Stimulated activated naive CD8-positive, alpha-beta T cell treated with anti-CD3 and anti-CD28 coated beads, Interleukin-15, amount 100 ng/mL, for 72 hours (primary cell): ENCODE data around the gene TJP1.

Experiments
- ATAC-seq: fragments of 150-1000 bp; cut with Tn5 transposase; 2 replicates; pipeline ENCODE4 v1.10.0; 2021; ENCODE audit warnings: mild to moderate bottlenecking, moderate library complexity
- DNase-seq, 2 donors: peaks; one replicate each; pipeline ENCODE4 v3.0.0; 2021 to 2022
- H3K27ac Mint-ChIP-seq, 2 donors: one replicate each; pipeline ENCODE4 v1.8.0; 2022; ENCODE audit warnings: mild to moderate bottlenecking in 2 of 2, mixed read lengths in 2 of 2, moderate library complexity in 2 of 2
- H3K27me3 Mint-ChIP-seq: one replicate; pipeline ENCODE4 v1.8.0; 2022; ENCODE audit warnings: mixed read lengths
- H3K4me1 Mint-ChIP-seq: one replicate; pipeline ENCODE4 v1.8.0; 2022; ENCODE audit warnings: mild to moderate bottlenecking, mixed read lengths
- H3K4me3 Mint-ChIP-seq, 2 donors: one replicate each; pipeline ENCODE4 v1.8.0; 2022; ENCODE audit warnings: mild to moderate bottlenecking in 2 of 2, mixed read lengths in 2 of 2, moderate library complexity in 1 of 2
- H3K9me3 Mint-ChIP-seq, 2 donors: one replicate each; pipeline ENCODE4 v1.8.0; 2022; ENCODE audit warnings: mixed read lengths in 2 of 2

Gene TJP1

DNA sequence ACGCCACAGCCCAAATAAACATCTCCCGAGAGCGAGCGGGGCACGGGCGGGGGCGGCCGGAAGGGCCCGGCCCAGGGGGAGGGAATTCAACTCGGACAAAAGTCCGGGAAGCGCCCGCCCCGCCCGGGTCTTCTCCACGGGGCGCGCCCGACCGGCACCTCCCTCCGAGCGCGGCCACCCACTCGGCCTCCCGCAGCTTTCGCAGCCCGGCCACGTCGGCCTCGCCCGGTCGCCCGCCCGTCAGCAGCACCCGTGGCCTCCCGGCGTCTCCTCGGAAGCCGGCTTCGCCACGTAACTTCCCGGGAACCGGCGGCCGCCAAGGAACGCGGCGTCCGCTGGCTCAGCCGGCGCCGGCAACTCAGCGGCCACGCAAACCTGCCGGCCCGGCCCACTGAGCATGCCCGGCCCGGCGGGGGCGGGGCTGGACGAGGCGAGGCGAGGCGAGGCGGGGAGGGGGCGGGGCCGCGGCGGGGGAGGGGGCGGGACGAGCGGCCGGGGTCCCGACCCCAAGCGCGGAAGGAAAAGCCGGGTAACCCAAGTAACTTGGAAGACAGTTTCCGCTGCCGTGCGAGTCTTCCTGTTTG, at the start of gene TJP1:
TSS of gene TJP1 (minus strand) at position 369 of the 584 bp plus-strand sequence. CDS start 440 bp downstream, outside the sequence.
- H3K4me3 Mint-ChIP-seq: peak within 1 kb of the TSS; percentile 39 to 48
- peaks cover 4% of the 10 kb centered on the region in 2 donors for H3K9me3 Mint-ChIP-seq
- peaks cover 62% of the 10 kb centered on the region for H3K27me3 Mint-ChIP-seq
- DNase-seq (no peak), ATAC-seq (peak; percentile 40)
- H3K27ac Mint-ChIP-seq: no peak within 1 kb of the TSS
- H3K4me1 Mint-ChIP-seq: peaks cover 14% of the 10 kb centered on the region

DNA sequence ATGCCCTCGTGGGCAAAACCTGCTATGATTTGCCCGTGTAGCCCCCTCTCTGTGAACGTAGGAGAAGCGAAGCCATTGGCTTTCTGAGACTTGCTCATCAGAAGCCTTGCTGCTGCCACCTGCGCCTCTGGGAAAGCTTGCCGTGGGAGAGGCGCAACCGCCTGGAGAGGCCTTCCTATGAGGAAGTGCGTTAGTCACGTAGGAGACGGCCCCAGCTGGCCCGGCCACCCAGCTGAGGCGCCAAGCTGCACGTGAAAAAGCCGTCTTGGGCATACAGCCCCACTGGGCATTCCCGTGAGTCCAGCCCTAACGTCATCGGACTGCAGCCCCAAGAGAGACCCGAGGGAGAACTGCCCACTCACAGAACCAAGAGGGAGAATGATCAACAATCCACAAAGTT, 49.1 kb upstream of the TJP1 start:
- Mint-ChIP-seq H3K27ac (no peak overlapping the region), H3K4me3 (no peak overlapping the region), H3K9me3 (no peaks in the 10 kb centered on the region), H3K27me3 (peaks cover 21% of the 10 kb centered on the region), H3K4me1 (no peaks in the 10 kb centered on the region)
- no peak for ATAC-seq
- no peak for DNase-seq

DNA sequence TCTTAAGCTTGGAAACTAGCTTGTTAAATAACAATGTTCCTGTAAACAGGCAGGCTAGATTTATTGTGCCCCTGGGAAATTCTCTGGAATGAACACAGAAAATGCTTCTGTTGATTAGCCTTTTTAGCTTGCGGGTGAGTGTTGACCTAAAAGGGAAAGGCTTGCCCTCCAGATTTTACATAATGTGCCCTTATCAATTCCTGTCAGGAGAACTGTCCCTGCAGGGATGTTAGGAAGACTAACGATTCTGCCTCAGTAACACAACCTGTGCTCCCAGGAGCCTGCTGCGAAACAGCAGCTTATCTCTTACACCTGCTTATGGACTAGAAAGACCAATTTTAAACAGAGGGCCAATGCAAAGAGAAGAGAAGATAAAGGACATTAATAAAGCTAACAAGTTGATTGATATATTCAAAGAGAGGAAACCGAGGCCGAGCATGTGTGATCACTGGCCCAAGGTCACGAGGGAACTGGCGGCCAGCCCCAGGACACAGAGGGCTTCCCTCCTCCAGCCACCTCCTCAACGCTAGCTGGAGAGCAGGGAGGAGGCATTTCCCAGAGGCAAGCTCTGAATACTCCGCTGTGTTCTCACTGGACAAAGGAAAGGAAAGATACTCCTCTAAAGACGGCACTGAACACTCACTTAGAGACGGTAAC, 48.4 kb upstream of the TJP1 start:
- no peaks in the 10 kb centered on the region for H3K4me1 Mint-ChIP-seq
- H3K4me3 Mint-ChIP-seq: no peak overlapping the region
- H3K9me3 Mint-ChIP-seq: no peaks in the 10 kb centered on the region
- H3K27me3 Mint-ChIP-seq: peaks cover 29% of the 10 kb centered on the region
- no peak overlapping the region for H3K27ac Mint-ChIP-seq
- DNase-seq: no peak
- no peak for ATAC-seq

DNA sequence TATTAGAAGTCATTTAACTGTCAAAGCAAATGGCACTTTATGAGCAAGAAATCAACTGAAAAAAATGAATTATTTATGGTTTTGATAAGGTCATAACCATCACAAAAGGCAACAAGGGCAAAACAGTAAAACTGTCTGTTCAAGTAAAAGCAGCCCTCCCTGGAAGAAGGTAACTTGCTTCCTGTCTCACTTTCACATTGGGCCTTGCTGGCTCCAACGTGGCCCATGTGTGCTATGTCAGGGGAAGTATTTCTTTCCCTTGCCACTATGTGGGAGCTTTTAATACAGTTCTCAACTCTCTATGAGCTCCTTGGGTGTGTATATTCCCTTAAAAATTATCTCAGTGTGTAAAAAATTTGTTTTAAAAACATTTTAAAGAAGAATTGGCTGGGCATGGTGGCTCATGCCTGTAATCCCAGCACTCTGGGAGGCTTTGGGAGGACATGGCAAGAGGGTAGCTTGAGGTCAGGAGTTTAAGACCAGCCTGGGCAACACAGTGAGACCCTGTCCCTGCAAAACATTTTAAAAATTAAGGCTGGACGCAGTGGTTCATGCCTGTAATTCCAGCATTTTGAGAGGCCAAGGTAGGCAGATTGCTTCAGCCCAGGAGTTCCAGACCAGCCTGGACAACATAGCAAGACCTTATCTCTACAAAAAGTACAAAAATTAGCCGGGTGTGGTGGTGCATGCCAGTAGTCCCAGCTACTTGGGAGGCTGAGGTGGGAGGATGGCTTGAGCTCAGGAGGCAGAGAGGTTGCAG, 45.2 kb upstream of the TJP1 start:
- Mint-ChIP-seq H3K27ac (no peak overlapping the region), H3K4me1 (no peaks in the 10 kb centered on the region), H3K27me3 (peaks cover 43% of the 10 kb centered on the region), H3K9me3 (no peaks in the 10 kb centered on the region), H3K4me3 (no peak overlapping the region)
- DNase-seq (no peak), ATAC-seq (no peak)

DNA sequence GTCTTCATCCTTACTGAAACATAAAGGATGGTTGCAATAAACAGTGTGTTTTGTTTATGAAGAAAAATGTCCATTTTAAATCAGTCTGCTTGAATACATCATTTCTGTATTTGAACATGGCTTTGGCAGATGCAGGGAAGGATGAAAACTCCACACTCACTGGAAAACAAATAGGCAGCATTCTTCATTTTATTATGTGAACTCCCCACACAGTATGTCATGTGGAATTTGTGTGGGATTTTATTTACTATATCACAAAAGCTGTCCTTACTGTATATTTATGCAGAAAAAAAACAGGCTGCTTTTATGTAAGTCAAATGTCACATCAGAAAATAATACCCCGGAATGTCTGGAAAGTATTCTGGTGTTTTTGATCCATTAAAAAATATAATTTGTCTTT, 44.1 kb upstream of the TJP1 start:
- DNase-seq (no peak), ATAC-seq (no peak)
- H3K4me3 Mint-ChIP-seq: no peak overlapping the region
- H3K27me3 Mint-ChIP-seq: peaks cover 45% of the 10 kb centered on the region
- H3K4me1 Mint-ChIP-seq: no peaks in the 10 kb centered on the region
- H3K9me3 Mint-ChIP-seq: no peaks in the 10 kb centered on the region
- no peak overlapping the region for H3K27ac Mint-ChIP-seq

DNA sequence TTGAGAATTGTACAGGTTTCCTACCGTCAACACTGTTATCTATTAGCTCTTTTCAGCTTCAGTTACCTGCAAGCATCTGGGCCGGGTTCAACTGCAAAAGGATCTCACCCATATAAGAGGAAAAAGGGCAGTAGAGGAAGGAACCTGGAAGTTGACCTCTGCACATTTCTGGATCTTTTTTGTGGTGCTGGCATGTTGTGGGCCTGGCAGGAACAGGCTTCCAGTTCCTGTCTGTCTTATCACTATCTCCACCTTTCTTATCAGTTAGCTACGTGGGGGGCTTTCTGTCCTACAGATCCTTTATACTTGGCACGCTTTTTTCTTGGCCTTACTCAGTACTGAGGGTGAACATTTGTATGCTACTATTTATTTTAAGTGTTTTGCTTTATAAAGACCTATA, 42.2 kb upstream of the TJP1 start:
- H3K27me3 Mint-ChIP-seq: peaks cover 47% of the 10 kb centered on the region
- H3K27ac Mint-ChIP-seq: no peak overlapping the region
- ATAC-seq (no peak), DNase-seq (no peak)
- H3K9me3 Mint-ChIP-seq: no peaks in the 10 kb centered on the region
- no peaks in the 10 kb centered on the region for H3K4me1 Mint-ChIP-seq
- H3K4me3 Mint-ChIP-seq: no peak overlapping the region

DNA sequence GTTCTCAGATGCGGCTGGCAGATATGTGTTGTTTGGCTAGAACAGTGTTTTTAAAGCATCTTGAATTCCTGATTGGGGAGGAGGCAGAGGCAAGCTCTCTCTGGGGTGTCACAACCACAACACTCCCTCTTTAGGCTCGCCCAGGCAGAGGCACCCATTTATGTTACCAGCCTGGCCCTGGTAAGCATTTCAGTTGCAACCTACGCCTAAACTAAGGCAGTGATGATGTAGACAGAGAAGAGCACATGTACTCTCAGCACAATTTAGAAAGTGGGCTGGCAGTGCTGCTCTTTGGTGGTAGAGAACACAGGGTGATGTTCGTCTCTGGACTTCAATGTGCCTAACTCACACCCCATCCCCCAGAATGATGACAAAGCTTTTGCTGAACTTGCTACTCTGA, 41.2 kb upstream of the TJP1 start:
- no peaks in the 10 kb centered on the region for H3K4me1 Mint-ChIP-seq
- no peak for ATAC-seq
- no peak overlapping the region for H3K27ac Mint-ChIP-seq
- peaks cover 47% of the 10 kb centered on the region for H3K27me3 Mint-ChIP-seq
- no peak overlapping the region for H3K4me3 Mint-ChIP-seq
- no peak for DNase-seq
- H3K9me3 Mint-ChIP-seq: no peaks in the 10 kb centered on the region

DNA sequence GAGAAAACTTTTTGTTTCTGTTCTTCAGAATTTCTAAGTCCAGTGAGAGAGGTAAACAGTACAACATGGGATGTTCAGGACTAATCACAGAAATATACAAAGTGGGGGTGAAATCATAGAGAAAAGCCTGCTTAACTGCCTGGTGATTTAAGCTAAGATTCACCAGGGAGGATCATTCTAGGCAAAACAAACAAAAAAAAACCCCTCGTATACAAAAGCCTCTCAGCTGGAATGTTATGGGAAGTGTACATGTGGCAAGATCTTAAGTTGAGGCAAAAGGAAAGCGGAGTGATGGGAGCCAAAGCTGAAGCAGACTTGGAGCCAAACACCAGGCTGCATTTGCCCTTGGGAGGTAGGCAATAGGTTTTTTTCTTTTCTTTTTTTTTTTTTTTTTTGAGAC, 40.0 kb upstream of the TJP1 start:
- Mint-ChIP-seq H3K27ac (no peak overlapping the region), H3K4me1 (no peaks in the 10 kb centered on the region), H3K9me3 (no peaks in the 10 kb centered on the region), H3K4me3 (no peak overlapping the region), H3K27me3 (peaks cover 47% of the 10 kb centered on the region)
- no peak for ATAC-seq
- no peak for DNase-seq

DNA sequence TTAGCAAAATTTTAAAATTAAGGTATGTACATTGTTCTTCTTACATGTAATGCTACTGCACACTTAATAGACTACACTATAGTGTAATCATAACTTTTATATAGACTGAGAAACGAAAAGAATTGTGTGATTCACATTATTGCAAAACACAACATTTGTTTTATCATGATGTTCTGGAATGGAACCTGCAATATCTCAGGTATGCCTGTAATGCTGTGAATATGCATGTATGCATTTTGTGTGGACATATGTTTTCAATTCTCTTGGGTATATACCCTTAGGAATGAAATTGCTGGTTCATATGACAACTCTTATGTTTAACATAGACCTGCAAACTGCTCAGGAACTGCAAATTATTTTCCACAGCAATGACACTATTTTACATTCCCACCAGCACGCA, 38.6 kb upstream of the TJP1 start:
- H3K27me3 Mint-ChIP-seq: peaks cover 40% of the 10 kb centered on the region
- no peak overlapping the region for H3K4me3 Mint-ChIP-seq

DNA sequence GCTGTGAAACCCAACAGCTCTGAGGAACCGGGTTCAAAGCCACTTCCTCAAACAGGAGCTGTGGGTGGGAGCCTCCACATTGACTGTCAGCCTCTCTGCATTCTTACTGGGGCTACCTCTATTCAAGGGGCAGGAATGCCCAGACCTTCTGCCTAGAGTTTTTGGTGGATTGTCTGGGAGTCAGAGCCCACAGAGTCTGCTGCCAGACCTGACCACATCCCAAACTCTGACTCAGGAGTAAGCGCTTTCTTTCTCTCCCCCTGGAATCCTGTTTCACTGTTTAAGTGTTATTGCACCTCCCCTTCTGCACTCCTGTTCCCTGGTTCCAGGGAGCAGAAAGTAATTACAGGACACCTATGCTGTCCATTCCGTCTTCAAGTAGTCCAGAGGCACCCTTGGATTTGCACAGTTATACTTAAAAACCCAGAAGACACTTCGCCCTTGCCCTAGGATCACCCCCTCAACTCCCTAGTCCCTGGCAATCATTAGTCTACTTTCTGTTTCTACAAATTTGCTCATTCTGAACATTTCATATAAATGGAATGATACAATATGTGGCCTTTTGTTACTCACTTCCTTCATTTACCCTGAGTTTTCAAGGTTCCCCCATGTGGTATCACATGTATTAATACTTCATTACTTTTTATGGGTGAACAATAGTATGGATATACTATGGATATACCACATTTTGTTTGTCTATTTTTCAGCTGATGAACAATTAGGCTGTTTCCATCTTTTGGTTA, 37.9 kb upstream of the TJP1 start:
- no peak for DNase-seq

More for the DNA sequence above, 38.6 kb upstream of the TJP1 start:
- DNase-seq: no peak
- no peaks in the 10 kb centered on the region for H3K4me1 Mint-ChIP-seq
- H3K27ac Mint-ChIP-seq: no peak overlapping the region
- H3K9me3 Mint-ChIP-seq: peaks cover 0 to 5% of the 10 kb centered on the region in 2 donors
- no peak for ATAC-seq

DNA sequence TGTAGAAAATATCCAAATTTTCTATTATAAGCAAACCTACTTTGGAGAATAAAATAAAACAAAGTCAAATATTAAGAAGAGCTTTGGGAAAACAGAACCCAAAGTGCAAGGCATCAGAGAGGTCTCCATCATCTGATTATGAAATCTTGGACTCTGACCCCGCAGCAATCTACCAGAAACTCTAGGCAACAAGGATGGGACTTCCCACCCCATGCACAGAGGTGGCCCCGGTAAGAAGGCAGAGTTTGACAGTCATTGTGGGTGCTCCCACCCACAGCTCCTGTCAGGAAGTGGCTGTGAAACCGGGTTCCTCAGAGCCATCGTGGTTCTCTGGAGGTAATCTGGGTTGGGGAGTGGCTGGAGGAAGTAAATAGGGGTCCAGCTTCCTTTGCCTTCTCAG, 37.0 kb upstream of the TJP1 start:
- Mint-ChIP-seq H3K27ac (no peak overlapping the region), H3K9me3 (peaks cover 0 to 5% of the 10 kb centered on the region in 2 donors), H3K4me3 (no peak overlapping the region), H3K4me1 (no peaks in the 10 kb centered on the region), H3K27me3 (peaks cover 33% of the 10 kb centered on the region)
- ATAC-seq (no peak), DNase-seq (no peak)

More for the DNA sequence above, 37.9 kb upstream of the TJP1 start:
- H3K27me3 Mint-ChIP-seq: peaks cover 33% of the 10 kb centered on the region
- H3K9me3 Mint-ChIP-seq: peaks cover 0 to 5% of the 10 kb centered on the region in 2 donors
- ATAC-seq: no peak
- no peaks in the 10 kb centered on the region for H3K4me1 Mint-ChIP-seq
- no peak overlapping the region for H3K4me3 Mint-ChIP-seq
- peak overlapping the region in 1 of 2 donors; percentile 36 for H3K27ac Mint-ChIP-seq

DNA sequence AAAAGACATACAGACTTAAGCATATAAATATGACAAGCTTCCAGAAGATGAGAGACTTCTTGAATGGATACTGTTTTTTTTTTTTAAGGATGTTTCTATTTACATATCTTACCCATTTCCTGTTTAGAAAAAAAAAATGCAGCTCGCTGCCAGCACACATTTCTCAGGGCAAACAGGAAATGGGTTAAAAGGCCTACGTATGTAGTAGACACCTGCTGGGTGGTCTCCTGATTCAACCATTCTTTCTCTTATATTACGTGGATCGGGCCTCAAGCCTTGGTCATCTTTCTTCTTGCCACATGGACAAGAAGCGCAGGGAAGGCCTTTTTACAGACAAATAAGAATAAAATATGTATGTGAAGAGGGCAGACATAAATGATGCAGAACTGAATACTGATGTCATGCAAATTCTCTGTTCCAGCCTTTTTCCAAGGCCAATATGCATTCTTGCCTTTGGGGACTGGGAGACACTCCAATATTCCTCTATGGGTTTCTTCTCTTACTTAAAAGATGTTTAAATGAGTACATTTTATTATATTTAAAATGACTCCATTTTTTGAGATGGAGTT, 35.0 kb upstream of the TJP1 start:
- no peaks in the 10 kb centered on the region for H3K4me1 Mint-ChIP-seq
- DNase-seq: no peak
- no peak overlapping the region for H3K27ac Mint-ChIP-seq
- H3K4me3 Mint-ChIP-seq: no peak overlapping the region
- peaks cover 23% of the 10 kb centered on the region for H3K27me3 Mint-ChIP-seq
- peaks cover 0 to 5% of the 10 kb centered on the region in 2 donors for H3K9me3 Mint-ChIP-seq
- ATAC-seq: no peak

DNA sequence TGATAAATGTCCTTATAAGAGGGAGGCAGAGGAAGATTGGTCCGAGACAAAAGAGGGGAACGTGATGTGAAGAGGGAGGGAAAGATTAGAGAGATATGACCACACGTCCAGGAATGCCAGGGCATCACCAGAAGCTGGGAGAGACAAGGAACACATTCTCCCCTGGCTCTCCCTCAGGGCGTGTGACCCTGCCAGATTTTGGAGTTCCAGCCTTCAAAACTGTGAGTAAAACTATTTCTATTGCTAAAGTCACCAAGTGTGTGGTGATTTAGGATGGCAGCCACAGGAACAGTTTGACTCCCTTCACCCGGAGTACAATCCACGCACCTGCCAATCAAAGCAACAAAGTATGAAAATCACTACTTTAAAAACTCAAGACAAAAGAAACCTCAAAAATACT, 32.1 kb upstream of the TJP1 start:
- DNase-seq (no peak), ATAC-seq (no peak)
- Mint-ChIP-seq H3K27ac (no peak overlapping the region), H3K9me3 (peaks cover 0 to 5% of the 10 kb centered on the region in 2 donors), H3K4me3 (no peak overlapping the region), H3K27me3 (no peaks in the 10 kb centered on the region), H3K4me1 (no peaks in the 10 kb centered on the region)

DNA sequence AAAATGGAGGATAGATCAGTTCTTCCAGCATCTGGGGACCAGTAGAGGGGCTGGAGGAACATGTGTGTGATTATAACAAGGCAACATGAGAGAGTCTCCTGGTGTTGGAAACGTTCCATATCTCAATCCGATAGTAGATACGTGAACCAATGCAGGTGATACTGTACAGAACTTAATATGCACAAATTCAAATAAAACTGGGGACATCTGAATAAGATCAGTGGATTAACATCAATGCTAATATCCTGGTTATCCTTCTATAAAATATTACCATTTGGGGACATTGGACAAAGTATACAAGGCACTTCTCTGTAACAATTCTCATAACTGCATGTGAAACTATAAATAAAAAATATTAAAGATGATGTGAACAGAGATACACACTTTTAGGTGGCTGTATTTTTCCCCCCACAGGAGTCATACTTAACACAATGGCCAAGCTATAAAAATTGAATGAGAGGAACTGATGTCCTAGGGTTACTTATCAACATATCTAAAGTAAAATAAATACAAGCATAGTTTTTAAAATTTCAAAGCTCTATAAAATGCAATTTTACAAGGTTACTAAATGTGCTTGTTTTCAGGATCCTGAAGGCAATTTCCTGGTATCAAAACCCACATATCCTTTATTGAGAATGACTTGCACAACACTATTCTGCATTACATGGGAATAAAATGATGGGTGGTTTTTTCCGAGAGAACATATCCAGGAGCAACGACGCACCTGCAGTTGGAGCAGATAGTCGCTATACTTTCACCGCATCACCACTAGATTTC, 31.1 kb upstream of the TJP1 start:
- Mint-ChIP-seq H3K27ac (no peak overlapping the region), H3K27me3 (no peaks in the 10 kb centered on the region), H3K9me3 (peaks cover 0 to 5% of the 10 kb centered on the region in 2 donors), H3K4me3 (no peak overlapping the region), H3K4me1 (no peaks in the 10 kb centered on the region)
- DNase-seq (no peak), ATAC-seq (no peak)

DNA sequence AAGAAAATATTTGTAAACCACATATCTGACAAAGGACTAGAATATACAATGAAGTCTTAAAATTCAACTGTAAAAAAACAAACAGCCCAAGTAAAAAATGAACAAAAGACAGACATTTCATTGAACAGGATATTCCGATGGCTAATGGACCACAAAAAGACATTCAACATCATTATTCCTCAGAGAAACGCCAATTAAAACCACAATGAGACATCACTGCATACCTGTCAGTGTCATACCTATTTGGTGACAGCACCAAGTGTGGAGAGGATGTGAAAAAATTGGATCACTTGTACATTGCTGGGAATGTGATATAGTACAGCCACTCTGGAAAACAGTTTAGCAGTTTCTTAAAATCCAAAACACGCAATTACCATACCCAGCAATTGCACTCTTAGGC, 29.9 kb upstream of the TJP1 start:
- no peaks in the 10 kb centered on the region for H3K27me3 Mint-ChIP-seq
- ATAC-seq: no peak
- no peak overlapping the region for H3K27ac Mint-ChIP-seq
- no peaks in the 10 kb centered on the region for H3K4me1 Mint-ChIP-seq
- H3K4me3 Mint-ChIP-seq: no peak overlapping the region
- no peak for DNase-seq
- H3K9me3 Mint-ChIP-seq: peaks cover 0 to 5% of the 10 kb centered on the region in 2 donors
